H1 (cell line): ENCODE measurements around the gene TMEM178B. TPM values are rescaled to one million over a fixed set of nuclear protein-coding genes. Genes with fewer than 3 reads are reported as not detected.

Experiments used
- CTCF ChIA-PET: fragments of 300-600 bp; sonication (Branson Sonifier 250); formaldehyde crosslinking; loops from one replicate; lab custom pipeline; 2021; ENCODE audit not compliant: partially characterized antibody; lab: Charles Lee
- POLR2A ChIA-PET: fragments of 300-600 bp; sonication (Branson Sonifier 250); formaldehyde crosslinking; loops from one replicate; lab custom pipeline; 2021; ENCODE audit warnings: inconsistent platforms; ENCODE audit not compliant: partially characterized antibody; lab: Charles Lee
- DNase-seq, 2 experiments: peaks; one replicate each; pipeline versions ENCODE4 v3.0.0 to v3.0.0-alpha.2; 2010 to 2022; ENCODE audit warnings: low spot score in 2 of 2, low read depth in 1 of 2, mixed read lengths in 1 of 2
- FAIRE-seq: peaks from 2 replicates; lab custom pipeline; 2011; peaks lifted over from hg19 to GRCh38; lab: Jason Lieb, UNC
- H2AFZ ChIP-seq: 2 replicates; pipeline ENCODE4 v1.8.1; 2012; ENCODE audit warnings: low read length, inconsistent platforms
- H2AK5ac ChIP-seq: 2 replicates; pipeline ENCODE4 v1.6.1; 2013; ENCODE audit warnings: low read depth, low read length
- H2BK120ac ChIP-seq: replicated peaks from 2 replicates; pipeline ENCODE3; 2013; ENCODE audit warnings: low read depth, low read length, inconsistent platforms
- H2BK12ac ChIP-seq: 2 replicates; pipeline ENCODE4 v1.6.1; 2013; ENCODE audit warnings: low read depth, low read length
- H2BK15ac ChIP-seq: 2 replicates; pipeline ENCODE4 v1.6.1; 2013; ENCODE audit warnings: low read length
- H2BK20ac ChIP-seq: 2 replicates; pipeline ENCODE4 v1.6.1; 2013; ENCODE audit warnings: low read length
- H2BK5ac ChIP-seq: 2 replicates; pipeline ENCODE4 v1.6.1; 2013; ENCODE audit warnings: low read depth, low read length
- H3K14ac ChIP-seq: 2 replicates; pipeline ENCODE4 v1.6.1; 2013; ENCODE audit warnings: inconsistent platforms; ENCODE audit not compliant: insufficient read length
- H3K18ac ChIP-seq: 2 replicates; pipeline ENCODE4 v1.6.1; 2013; ENCODE audit warnings: low read length; ENCODE audit errors: extremely low read depth
- H3K23ac ChIP-seq: 2 replicates; pipeline ENCODE4 v1.6.1; 2013; ENCODE audit warnings: inconsistent platforms; ENCODE audit not compliant: insufficient read length
- H3K23me2 ChIP-seq: 2 replicates; pipeline ENCODE4 v1.6.1; 2013; ENCODE audit warnings: low read depth, low read length
- H3K27ac ChIP-seq: 2 replicates; pipeline ENCODE4 v1.6.1; 2011; ENCODE audit warnings: low read depth, low read length, inconsistent platforms
- H3K27me3 ChIP-seq, 4 experiments: replicated peaks in 1 of 4; 1 replicate in 1 of 4; 2 replicates in 3 of 4; pipeline versions ENCODE4 v1.6.1 to v1.8.1; 2011 to 2013; ENCODE audit warnings: low read length in 3 of 4, mild to moderate bottlenecking in 3 of 4, inconsistent platforms in 2 of 4, mixed read lengths in 2 of 4, moderate library complexity in 1 of 4; ENCODE audit not compliant: control insufficient read depth in 3 of 4, insufficient read depth in 3 of 4; ENCODE audit errors: extremely low read depth in 1 of 4
- H3K36me3 ChIP-seq, 4 experiments: 2 replicates each; pipeline versions ENCODE4 v1.6.1 to v1.8.1; 2011 to 2013; ENCODE audit warnings: mild to moderate bottlenecking in 4 of 4, low read length in 3 of 4, moderate library complexity in 2 of 4, control low read depth in 1 of 4, inconsistent platforms in 1 of 4; ENCODE audit not compliant: insufficient read depth in 4 of 4, control insufficient read depth in 2 of 4
- H3K4ac ChIP-seq: replicated peaks from 2 replicates; pipeline ENCODE3; 2013; ENCODE audit warnings: low read length, low read depth, mixed read lengths, inconsistent platforms; ENCODE audit not compliant: insufficient read length
- H3K4me1 ChIP-seq, 4 experiments: replicated peaks in 1 of 4; 1 replicate in 1 of 4; 2 replicates in 3 of 4; pipeline versions ENCODE4 v1.6.1 to v1.8.1; 2011 to 2013; ENCODE audit warnings: low read length in 3 of 4, inconsistent platforms in 2 of 4, mixed read lengths in 1 of 4; ENCODE audit not compliant: insufficient read depth in 4 of 4, control insufficient read depth in 3 of 4
- H3K4me2 ChIP-seq, 2 experiments: 2 replicates each; pipeline versions ENCODE4 v1.6.1 to v1.8.1; 2011 to 2013; ENCODE audit warnings: low read depth in 2 of 2, low read length in 2 of 2, control low read depth in 1 of 2, inconsistent platforms in 1 of 2, mild to moderate bottlenecking in 1 of 2; ENCODE audit not compliant: insufficient read depth in 1 of 2
- H3K4me3 ChIP-seq, 4 experiments: fragments of 200-600, 300-600 bp in 1 of 4; sonication (generic), shearing (Covaris generic), sonication (Bioruptor Twin) in 1 of 4; 2 replicates each; pipeline versions ENCODE4 v1.5.1 to v1.8.1; 2011 to 2016; ENCODE audit warnings: low read length in 4 of 4, low read depth in 3 of 4, control low read depth in 2 of 4, inconsistent platforms in 2 of 4, mild to moderate bottlenecking in 2 of 4, mixed read lengths in 1 of 4, moderate library complexity in 1 of 4; ENCODE audit not compliant: insufficient read depth in 2 of 4; ENCODE audit errors: extremely low read depth in 1 of 4
- H3K56ac ChIP-seq: replicated peaks from 2 replicates; pipeline ENCODE3; 2013; ENCODE audit warnings: low read depth, mild to moderate bottlenecking, mixed read lengths, low read length, inconsistent platforms; ENCODE audit not compliant: insufficient read length
- H3K79me1 ChIP-seq: 2 replicates; pipeline ENCODE4 v1.6.1; 2013; ENCODE audit warnings: low read depth, low read length, control low read depth
- H3K79me2 ChIP-seq, 2 experiments: 2 replicates each; pipeline versions ENCODE4 v1.6.1 to v1.8.1; 2012 to 2013; ENCODE audit warnings: low read length in 2 of 2, mild to moderate bottlenecking in 2 of 2, inconsistent platforms in 1 of 2; ENCODE audit not compliant: insufficient read depth in 2 of 2, control insufficient read depth in 1 of 2
- H3K9ac ChIP-seq, 4 experiments: replicated peaks in 1 of 4; 1 replicate in 1 of 4; 2 replicates in 3 of 4; pipeline versions ENCODE4 v1.6.1 to v1.8.1; 2011 to 2013; ENCODE audit warnings: low read depth in 3 of 4, low read length in 3 of 4, control low read depth in 2 of 4, mild to moderate bottlenecking in 2 of 4, moderate library complexity in 2 of 4, inconsistent platforms in 1 of 4; ENCODE audit errors: extremely low read depth in 1 of 4
- H3K9me3 ChIP-seq, 2 experiments: 2 replicates each; pipeline versions ENCODE4 v1.6.1 to v1.8.1; 2012 to 2013; ENCODE audit warnings: mild to moderate bottlenecking in 2 of 2, moderate library complexity in 2 of 2, control low read depth in 1 of 2, inconsistent platforms in 1 of 2, low read depth in 1 of 2, low read length in 1 of 2, mixed read lengths in 1 of 2; ENCODE audit not compliant: insufficient read depth in 2 of 2
- H4K20me1 ChIP-seq, 2 experiments: replicated peaks in 1 of 2; 2 replicates each; pipeline versions ENCODE3 to v1.8.1; 2011 to 2013; ENCODE audit warnings: inconsistent platforms in 2 of 2, low read length in 2 of 2, mild to moderate bottlenecking in 1 of 2; ENCODE audit not compliant: insufficient read depth in 2 of 2, control insufficient read depth in 1 of 2
- H4K5ac ChIP-seq: 2 replicates; pipeline ENCODE4 v1.6.1; 2013; ENCODE audit warnings: low read length, low read depth, mixed read lengths, inconsistent platforms; ENCODE audit not compliant: insufficient read length
- H4K8ac ChIP-seq: 2 replicates; pipeline ENCODE4 v1.8.0; 2013; ENCODE audit warnings: mild to moderate bottlenecking, moderate library complexity, low read length, inconsistent platforms; ENCODE audit not compliant: insufficient read depth; ENCODE audit errors: extremely low read depth
- H4K91ac ChIP-seq: replicated peaks from 2 replicates; pipeline ENCODE3; 2013; ENCODE audit warnings: low read length, mixed read lengths, inconsistent platforms; ENCODE audit not compliant: insufficient read length
- BCL11A ChIP-seq, 2 experiments: IDR thresholded peaks; one replicate each; pipeline ENCODE4 v1.6.1; 2011; ENCODE audit warnings: low read depth in 2 of 2, low read length in 2 of 2, mild to moderate bottlenecking in 2 of 2
- CBX8 ChIP-seq: fragments of 300-800, 300-1000 bp; sonication (generic); IDR thresholded peaks from 2 replicates; pipeline ENCODE4 v1.7.1; 2016; ENCODE audit warnings: low read depth, low read length, borderline replicate concordance
- EGR1 ChIP-seq: IDR thresholded peaks from 2 replicates; pipeline ENCODE4 v1.6.1; 2011; ENCODE audit warnings: low read depth, low read length, borderline replicate concordance
- EP300 ChIP-seq, 2 experiments: IDR thresholded peaks; 1 replicate in 1 of 2; 2 replicates in 1 of 2; pipeline ENCODE4 v1.6.1; 2011 to 2012; ENCODE audit warnings: low read depth in 2 of 2, low read length in 2 of 2, mild to moderate bottlenecking in 2 of 2, borderline replicate concordance in 1 of 2, inconsistent platforms in 1 of 2, moderate library complexity in 1 of 2
- FOSL1 ChIP-seq: IDR thresholded peaks from 2 replicates; pipeline ENCODE4 v1.6.1; 2011; ENCODE audit warnings: mild to moderate bottlenecking, low read depth, low read length, moderate library complexity; ENCODE audit not compliant: insufficient read depth
- GTF2F1 ChIP-seq: IDR thresholded peaks from 2 replicates; pipeline ENCODE4 v1.6.1; 2012; ENCODE audit warnings: low read depth, low read length, improper control_type of control experiment, borderline replicate concordance
- KDM1A ChIP-seq: fragments of 200-600, 300-600 bp; sonication (generic); IDR thresholded peaks from 2 replicates; pipeline ENCODE4 v1.7.1; 2016; ENCODE audit warnings: mild to moderate bottlenecking, low read length, borderline replicate concordance
- KDM5A ChIP-seq: fragments of 200-600 bp; IDR thresholded peaks from 2 replicates; pipeline ENCODE4 v1.7.1; 2012; ENCODE audit warnings: mild to moderate bottlenecking, low read length, inconsistent platforms, mixed read lengths
- SRF ChIP-seq: IDR thresholded peaks from 2 replicates; pipeline ENCODE4 v1.6.1; 2011; ENCODE audit warnings: mild to moderate bottlenecking, low read depth, low read length, moderate library complexity
- WGBS, 2 experiments: shearing (Covaris generic) in 1 of 2; methylation state at CpG; one replicate each; pipeline versions ENCODE4 v1.1.6 to v1.1.7; 2013 to 2015; ENCODE audit warnings: low lambda C conversion rate in 2 of 2, mixed read lengths in 2 of 2, inconsistent platforms in 1 of 2, low coverage in 1 of 2, missing lambda C conversion rate in 1 of 2; ENCODE audit not compliant: insufficient replicate concordance in 2 of 2, insufficient coverage in 1 of 2, insufficient read length in 1 of 2; ENCODE audit errors: extremely low coverage in 1 of 2, missing lambda C conversion rate in 1 of 2; 5-methylcytosine and 5-hydroxymethylcytosine counted together
- polyA plus RNA-seq, 7 experiments: library from polyadenylated mRNA; depleted of rRNA in 3 of 7; stranded (reverse) in 5 of 7; unstranded in 2 of 7; fragments of >200 nt in 5 of 7; fragments of 200-250 nt in 2 of 7; gene quantifications; 1 replicate in 5 of 7; 2 replicates in 1 of 7; 4 replicates in 1 of 7; pipeline versions ENCODE4 v1.2.1 to v1.2.3, GENCODE V29; 2011 to 2013; ENCODE audit warnings: missing spikeins in 2 of 7, mixed read lengths in 2 of 7
- total RNA-seq: library from RNA; stranded (reverse); fragmentation: NEBNext Ultra II Directional; extraction: Animal tissue kit (Norgen Biotek cat#: 25700); gene quantifications from 2 replicates; pipeline ENCODE4 v1.2.1, GENCODE V29; 2021
- TF ChIP-seq, protein P1 (sequence below): IDR thresholded peaks from 2 replicates; pipeline ENCODE4 v1.6.1; 2012; ENCODE audit warnings: inconsistent platforms
- TF ChIP-seq, protein P2 (sequence below): IDR thresholded peaks from 2 replicates; pipeline ENCODE4 v1.6.1; 2011; ENCODE audit warnings: low read depth, mild to moderate bottlenecking, low read length; ENCODE audit not compliant: insufficient read depth
- TF ChIP-seq, protein P3 (sequence below): IDR thresholded peaks from 2 replicates; pipeline ENCODE4 v1.6.1; 2012; ENCODE audit warnings: inconsistent platforms

TMEM178B gene
- total and polyA plus RNA-seq, 2 of the 8 experiments (the other 6 are each of a cell fraction or from before 2014, with no cell fraction given): 5.3 to 18.1 TPM

DNA sequence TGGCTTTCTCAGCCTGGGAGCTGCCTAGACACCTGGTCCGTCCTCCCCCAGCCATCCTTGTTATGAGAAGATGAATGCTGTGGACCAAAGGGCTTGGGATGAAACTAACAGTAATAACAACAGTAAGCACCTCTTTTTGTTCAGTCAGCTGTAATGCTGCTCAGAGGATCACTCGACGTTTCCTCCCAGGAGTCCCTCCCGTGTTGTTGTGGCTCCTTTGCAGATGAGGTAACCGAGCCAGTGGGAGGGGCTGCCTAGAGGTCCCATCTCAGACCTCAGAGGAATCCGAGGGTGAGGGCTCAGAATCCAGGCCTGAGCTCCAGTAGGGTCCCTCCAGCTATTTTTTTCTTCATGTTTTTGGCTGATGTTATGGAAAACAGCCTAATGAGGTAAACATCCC lies 145.1 kb downstream of the TMEM178B start:
- no peak overlapping the region for H3K14ac ChIP-seq
- H3K9me3 ChIP-seq: no peaks in the 10 kb centered on the region
- no peak overlapping the region for H2BK5ac ChIP-seq
- H3K4me1 ChIP-seq: peaks cover 0 to 6% (median 2%) of the 10 kb centered on the region in 4 experiments; a peak in 4 of 7 replicates
- H3K36me3 ChIP-seq: no peaks in the 10 kb centered on the region
- no peak overlapping the region for H3K18ac ChIP-seq
- no peak overlapping the region for H2AFZ ChIP-seq
- no peak overlapping the region for H4K5ac ChIP-seq
- DNase-seq (no peak), FAIRE-seq (no peak)
- H3K4me2 ChIP-seq: no peak overlapping the region
- no peaks in the 10 kb centered on the region for H3K79me2 ChIP-seq
- no peak overlapping the region for H3K4me3 ChIP-seq
- H2BK12ac ChIP-seq: no peak overlapping the region
- H2BK120ac ChIP-seq: no peak overlapping the region
- POLR2A ChIA-PET: interaction anchor here (0.9 to 1.3 kb wide), 3 partner anchors 103 to 205 kb away, joined by 3 to 4 read pairs (median 4); no protein-coding TSS in a partner anchor
- no peak overlapping the region for H3K27ac ChIP-seq
- peaks cover 0 to 7% of the 10 kb centered on the region in 2 experiments for H4K20me1 ChIP-seq
- no peak overlapping the region for H4K91ac ChIP-seq
- no peak overlapping the region for H3K56ac ChIP-seq
- no peak overlapping the region for H4K8ac ChIP-seq
- no peak overlapping the region for H2BK15ac ChIP-seq
- H3K23me2 ChIP-seq: no peaks in the 10 kb centered on the region
- CTCF ChIA-PET: interaction anchor here (0.6 to 4.0 kb wide), 15 partner anchors 9 to 209 kb away, joined by 3 to 24 read pairs (median 10); partner anchors contain the start of genes MRPS33 and TMEM178B
- peaks cover 7% of the 10 kb centered on the region for H3K79me1 ChIP-seq
- H3K23ac ChIP-seq: no peak overlapping the region
- H2AK5ac ChIP-seq: peak overlapping the region; percentile 29; the same call in 1 of the 2 replicates
- no peak overlapping the region for H2BK20ac ChIP-seq
- H3K27me3 ChIP-seq: no peaks in the 10 kb centered on the region
- no peak overlapping the region for H3K9ac ChIP-seq
- no peak overlapping the region for H3K4ac ChIP-seq
- WGBS, 2 experiments: 67% methylated on average over 6 of the region's 6 CpGs; no CpG with 5 or more reads in 1 of the 2 experiments
- TF ChIP-seq SRF (no peak), FOSL1 (no peak), GTF2F1 (no peak), EGR1 (no peak), EP300 (IDR thresholded peaks at IDR 0.05; ENCODE audit: borderline replicate concordance in 1 of 2, low read depth in 2 of 2, low read length in 2 of 2) (no peak), BCL11A (IDR thresholded peaks at IDR 0.05; ENCODE audit: low read depth in 2 of 2, low read length in 2 of 2) (no peak), KDM1A (no peak), CBX8 (no peak), KDM5A (no peak)
- TF ChIP-seq, protein P1, sequence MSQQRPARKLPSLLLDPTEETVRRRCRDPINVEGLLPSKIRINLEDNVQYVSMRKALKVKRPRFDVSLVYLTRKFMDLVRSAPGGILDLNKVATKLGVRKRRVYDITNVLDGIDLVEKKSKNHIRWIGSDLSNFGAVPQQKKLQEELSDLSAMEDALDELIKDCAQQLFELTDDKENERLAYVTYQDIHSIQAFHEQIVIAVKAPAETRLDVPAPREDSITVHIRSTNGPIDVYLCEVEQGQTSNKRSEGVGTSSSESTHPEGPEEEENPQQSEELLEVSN: no peak
- TF ChIP-seq, protein P2, sequence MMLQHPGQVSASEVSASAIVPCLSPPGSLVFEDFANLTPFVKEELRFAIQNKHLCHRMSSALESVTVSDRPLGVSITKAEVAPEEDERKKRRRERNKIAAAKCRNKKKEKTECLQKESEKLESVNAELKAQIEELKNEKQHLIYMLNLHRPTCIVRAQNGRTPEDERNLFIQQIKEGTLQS: no peak
- TF ChIP-seq, protein P3, sequence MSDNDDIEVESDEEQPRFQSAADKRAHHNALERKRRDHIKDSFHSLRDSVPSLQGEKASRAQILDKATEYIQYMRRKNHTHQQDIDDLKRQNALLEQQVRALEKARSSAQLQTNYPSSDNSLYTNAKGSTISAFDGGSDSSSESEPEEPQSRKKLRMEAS: no peak
